Liver (tissue), 9 donors: Measurements from ENCODE around the gene CCR4. TPM values are rescaled to one million over a fixed set of nuclear protein-coding genes. Genes with fewer than 3 reads are reported as not detected.

Source experiments
- DNase-seq: peaks from one replicate; pipeline ENCODE4 v3.0.0-alpha.2; 2017; ENCODE audit warnings: low spot score
- H3K27ac ChIP-seq, 2 donors: one replicate each; pipeline ENCODE4 v1.7.0; 2013; ENCODE audit warnings: inconsistent platforms in 2 of 2, low read length in 2 of 2, control low read depth in 1 of 2, low read depth in 1 of 2, mild to moderate bottlenecking in 1 of 2
- H3K27me3 ChIP-seq, 4 donors: one replicate each; pipeline versions ENCODE4 v1.6.1 to v1.7.0; 2013; ENCODE audit warnings: low read length in 3 of 4, inconsistent platforms in 1 of 4, mild to moderate bottlenecking in 1 of 4, moderate library complexity in 1 of 4; ENCODE audit not compliant: control insufficient read depth in 4 of 4, insufficient read depth in 4 of 4
- H3K36me3 ChIP-seq, 4 donors: one replicate each; pipeline versions ENCODE4 v1.6.1 to v1.7.0; 2013; ENCODE audit warnings: low read length in 3 of 4, mild to moderate bottlenecking in 3 of 4, low read depth in 1 of 4, moderate library complexity in 1 of 4; ENCODE audit not compliant: control insufficient read depth in 4 of 4, insufficient read depth in 3 of 4
- H3K4me1 ChIP-seq, 4 donors: one replicate each; pipeline versions ENCODE4 v1.6.1 to v1.7.0; 2013; ENCODE audit warnings: low read length in 3 of 4, mild to moderate bottlenecking in 3 of 4, moderate library complexity in 1 of 4; ENCODE audit not compliant: control insufficient read depth in 4 of 4, insufficient read depth in 4 of 4
- H3K4me3 ChIP-seq, 3 donors: one replicate each; pipeline versions ENCODE4 v1.6.1 to v1.7.0; 2013; ENCODE audit warnings: low read length in 3 of 3, control low read depth in 1 of 3, low read depth in 1 of 3, mild to moderate bottlenecking in 1 of 3
- H3K9ac ChIP-seq, 2 donors: one replicate each; pipeline ENCODE4 v1.7.0; 2013; ENCODE audit warnings: low read length in 2 of 2, mild to moderate bottlenecking in 2 of 2, moderate library complexity in 2 of 2, control low read depth in 1 of 2, low read depth in 1 of 2
- H3K9me3 ChIP-seq, 4 donors: one replicate each; pipeline versions ENCODE4 v1.6.1 to v1.7.0; 2013; ENCODE audit warnings: low read length in 3 of 4; ENCODE audit not compliant: control insufficient read depth in 4 of 4
- ATF3 ChIP-seq: IDR thresholded peaks from 2 replicates; pipeline ENCODE4 v1.6.1; 2016; ENCODE audit warnings: antibody characterized with exemption
- EGR1 ChIP-seq, 2 donors: IDR thresholded peaks; 2 replicates each; pipeline ENCODE4 v1.6.1; 2016 to 2018; ENCODE audit warnings: antibody characterized with exemption in 2 of 2, low read depth in 2 of 2
- FOXA1 ChIP-seq: IDR thresholded peaks from 2 replicates; pipeline ENCODE4 v1.6.1; 2016; ENCODE audit warnings: antibody characterized with exemption
- FOXA2 ChIP-seq: IDR thresholded peaks from 2 replicates; pipeline ENCODE4 v1.6.1; 2016; ENCODE audit warnings: antibody characterized with exemption
- GABPA ChIP-seq, 2 donors: IDR thresholded peaks in 1 of 2; conservative IDR thresholded peaks in 1 of 2; 2 replicates each; pipeline ENCODE4 v1.6.1; 2016; ENCODE audit warnings: antibody characterized with exemption in 2 of 2, mild to moderate bottlenecking in 1 of 2, moderate library complexity in 1 of 2
- HNF4A ChIP-seq, 2 donors: conservative IDR thresholded peaks; 2 replicates each; pipeline ENCODE4 v1.6.1; 2016; ENCODE audit warnings: antibody characterized with exemption in 2 of 2, mild to moderate bottlenecking in 2 of 2
- HNF4G ChIP-seq: IDR thresholded peaks from 2 replicates; pipeline ENCODE4 v1.6.1; 2016; ENCODE audit warnings: antibody characterized with exemption
- JUND ChIP-seq, 2 donors: IDR thresholded peaks; 2 replicates each; pipeline ENCODE4 v1.6.1; 2016; ENCODE audit warnings: antibody characterized with exemption in 2 of 2
- MAX ChIP-seq: IDR thresholded peaks from 2 replicates; pipeline ENCODE4 v1.6.1; 2016; ENCODE audit warnings: antibody characterized with exemption
- NR2F2 ChIP-seq: IDR thresholded peaks from 2 replicates; pipeline ENCODE4 v1.6.1; 2016; ENCODE audit warnings: antibody characterized with exemption
- RAD21 ChIP-seq, 2 donors: IDR thresholded peaks; 2 replicates each; pipeline ENCODE4 v1.6.1; 2016; ENCODE audit warnings: antibody characterized with exemption in 2 of 2, mild to moderate bottlenecking in 2 of 2
- REST ChIP-seq: IDR thresholded peaks from 2 replicates; pipeline ENCODE4 v1.6.1; 2016; ENCODE audit warnings: antibody characterized with exemption, mild to moderate bottlenecking
- RXRA ChIP-seq, 2 donors: IDR thresholded peaks; 2 replicates each; pipeline ENCODE4 v1.6.1; 2017 to 2018; ENCODE audit warnings: antibody characterized with exemption in 2 of 2, mild to moderate bottlenecking in 1 of 2
- SP1 ChIP-seq: IDR thresholded peaks from 2 replicates; pipeline ENCODE4 v1.6.1; 2018; ENCODE audit warnings: antibody characterized with exemption, mild to moderate bottlenecking
- TAF1 ChIP-seq: conservative IDR thresholded peaks from 2 replicates; pipeline ENCODE4 v1.6.1; 2016; ENCODE audit warnings: antibody characterized with exemption, mild to moderate bottlenecking
- YY1 ChIP-seq: IDR thresholded peaks from 2 replicates; pipeline ENCODE4 v1.6.1; 2016; ENCODE audit warnings: antibody characterized with exemption, mild to moderate bottlenecking
- WGBS: extraction: QIAGEN DNeasy Blood & Tissue Kit; methylation state at CpG from one replicate; pipeline ENCODE4 v1.1.7; 2013; 5-methylcytosine and 5-hydroxymethylcytosine counted together
- polyA plus RNA-seq, 2 donors: library from polyadenylated mRNA; stranded (reverse) in 1 of 2; unstranded in 1 of 2; fragments of 200-250 nt in 1 of 2; fragments of >200 nt in 1 of 2; fragmentation: Nextera tagmentation in 1 of 2; extraction: Ambion mirVana in 1 of 2; gene quantifications; one replicate each; pipeline versions ENCODE4 v1.2.1 to v1.2.3, GENCODE V29; 2013 to 2015
- total RNA-seq, 2 donors: library from RNA; depleted of rRNA; stranded (reverse); fragments of >200 nt; gene quantifications; one replicate each; pipeline ENCODE4 v1.2.3, GENCODE V29; 2014
- TF ChIP-seq, protein P1 (sequence below): IDR thresholded peaks from 2 replicates; pipeline ENCODE4 v1.6.1; 2016; ENCODE audit warnings: antibody characterized with exemption
- TF ChIP-seq, protein P2 (sequence below): fragments of 150-350 bp; IDR thresholded peaks from 2 replicates; pipeline ENCODE4 v1.5.1; 2017; ENCODE audit warnings: improper control_type of control experiment, low read depth, low read length; ENCODE audit not compliant: missing input control
- donor health status: healthy.
- donor health status: healthy.
- donor health status: healthy.
- donor health status: healthy.
- donor health status: healthy.

CCR4 gene
- total and polyA plus RNA-seq, 4 donors = 0.07 to 1.0 (median 0.17) TPM

GRCh38 chr3:32975891-32976595 lies 24.6 kb downstream of the CCR4 start:
- Histone ChIP-seq H3K27me3 (no peaks in the 10 kb centered on the region), H3K9me3 (no peaks in the 10 kb centered on the region), H3K27ac (no peak overlapping the region), H3K9ac (no peak overlapping the region), H3K4me1 (no peaks in the 10 kb centered on the region), H3K36me3 (no peaks in the 10 kb centered on the region), H3K4me3 (no peak overlapping the region)
- TF ChIP-seq ATF3 (no peak), RXRA (IDR thresholded peaks at IDR 0.05) (no peak), EGR1 (IDR thresholded peaks at IDR 0.05; ENCODE audit: low read depth in 2 of 2) (no peak), HNF4G (no peak), GABPA (IDR thresholded peaks at IDR 0.05 in 1 of 2, conservative IDR thresholded peaks at IDR 0.05 in 1 of 2) (no peak), FOXA2 (no peak), JUND (IDR thresholded peaks at IDR 0.05) (no peak), TAF1 (no peak), NR2F2 (no peak), SP1 (no peak), REST (no peak), MAX (no peak), HNF4A (conservative IDR thresholded peaks at IDR 0.05) (no peak), FOXA1 (no peak), YY1 (no peak), RAD21 (IDR thresholded peaks at IDR 0.05) (no peak)
- TF ChIP-seq, protein P1, sequence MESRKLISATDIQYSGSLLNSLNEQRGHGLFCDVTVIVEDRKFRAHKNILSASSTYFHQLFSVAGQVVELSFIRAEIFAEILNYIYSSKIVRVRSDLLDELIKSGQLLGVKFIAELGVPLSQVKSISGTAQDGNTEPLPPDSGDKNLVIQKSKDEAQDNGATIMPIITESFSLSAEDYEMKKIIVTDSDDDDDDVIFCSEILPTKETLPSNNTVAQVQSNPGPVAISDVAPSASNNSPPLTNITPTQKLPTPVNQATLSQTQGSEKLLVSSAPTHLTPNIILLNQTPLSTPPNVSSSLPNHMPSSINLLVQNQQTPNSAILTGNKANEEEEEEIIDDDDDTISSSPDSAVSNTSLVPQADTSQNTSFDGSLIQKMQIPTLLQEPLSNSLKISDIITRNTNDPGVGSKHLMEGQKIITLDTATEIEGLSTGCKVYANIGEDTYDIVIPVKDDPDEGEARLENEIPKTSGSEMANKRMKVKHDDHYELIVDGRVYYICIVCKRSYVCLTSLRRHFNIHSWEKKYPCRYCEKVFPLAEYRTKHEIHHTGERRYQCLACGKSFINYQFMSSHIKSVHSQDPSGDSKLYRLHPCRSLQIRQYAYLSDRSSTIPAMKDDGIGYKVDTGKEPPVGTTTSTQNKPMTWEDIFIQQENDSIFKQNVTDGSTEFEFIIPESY = no peak
- TF ChIP-seq, protein P2, sequence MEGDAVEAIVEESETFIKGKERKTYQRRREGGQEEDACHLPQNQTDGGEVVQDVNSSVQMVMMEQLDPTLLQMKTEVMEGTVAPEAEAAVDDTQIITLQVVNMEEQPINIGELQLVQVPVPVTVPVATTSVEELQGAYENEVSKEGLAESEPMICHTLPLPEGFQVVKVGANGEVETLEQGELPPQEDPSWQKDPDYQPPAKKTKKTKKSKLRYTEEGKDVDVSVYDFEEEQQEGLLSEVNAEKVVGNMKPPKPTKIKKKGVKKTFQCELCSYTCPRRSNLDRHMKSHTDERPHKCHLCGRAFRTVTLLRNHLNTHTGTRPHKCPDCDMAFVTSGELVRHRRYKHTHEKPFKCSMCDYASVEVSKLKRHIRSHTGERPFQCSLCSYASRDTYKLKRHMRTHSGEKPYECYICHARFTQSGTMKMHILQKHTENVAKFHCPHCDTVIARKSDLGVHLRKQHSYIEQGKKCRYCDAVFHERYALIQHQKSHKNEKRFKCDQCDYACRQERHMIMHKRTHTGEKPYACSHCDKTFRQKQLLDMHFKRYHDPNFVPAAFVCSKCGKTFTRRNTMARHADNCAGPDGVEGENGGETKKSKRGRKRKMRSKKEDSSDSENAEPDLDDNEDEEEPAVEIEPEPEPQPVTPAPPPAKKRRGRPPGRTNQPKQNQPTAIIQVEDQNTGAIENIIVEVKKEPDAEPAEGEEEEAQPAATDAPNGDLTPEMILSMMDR = no peak
- DNase-seq = no peak
- 86% methylated on average over 6 of the region's 6 CpGs for WGBS
